Effector CD4-positive, alpha-beta T cell (primary cell): ENCODE measurements around the gene ZNF608.

Experiments used
- DNase-seq: peaks from one replicate; pipeline ENCODE4 v3.0.0-alpha.2; 2020

The ZNF608 gene

DNA sequence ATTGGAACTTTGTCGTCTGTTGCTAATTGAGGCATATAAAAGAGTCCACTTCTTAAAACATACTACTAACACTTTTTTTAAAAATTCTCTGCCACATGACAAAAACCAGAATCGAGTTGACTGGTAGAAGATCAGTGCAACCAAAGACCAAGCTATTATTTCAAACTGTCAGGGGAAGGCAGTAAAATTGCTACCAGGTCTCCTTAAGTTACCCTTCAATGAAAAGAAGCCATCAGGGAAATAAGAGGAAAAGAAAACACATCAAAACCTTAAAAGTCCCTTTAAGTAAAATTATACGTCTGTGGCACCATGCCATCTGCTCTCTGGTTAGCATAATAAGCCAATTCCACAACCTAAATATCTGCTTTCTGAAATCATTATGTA, 9.6 kb downstream of the ZNF608 start:
- no peak for DNase-seq

DNA sequence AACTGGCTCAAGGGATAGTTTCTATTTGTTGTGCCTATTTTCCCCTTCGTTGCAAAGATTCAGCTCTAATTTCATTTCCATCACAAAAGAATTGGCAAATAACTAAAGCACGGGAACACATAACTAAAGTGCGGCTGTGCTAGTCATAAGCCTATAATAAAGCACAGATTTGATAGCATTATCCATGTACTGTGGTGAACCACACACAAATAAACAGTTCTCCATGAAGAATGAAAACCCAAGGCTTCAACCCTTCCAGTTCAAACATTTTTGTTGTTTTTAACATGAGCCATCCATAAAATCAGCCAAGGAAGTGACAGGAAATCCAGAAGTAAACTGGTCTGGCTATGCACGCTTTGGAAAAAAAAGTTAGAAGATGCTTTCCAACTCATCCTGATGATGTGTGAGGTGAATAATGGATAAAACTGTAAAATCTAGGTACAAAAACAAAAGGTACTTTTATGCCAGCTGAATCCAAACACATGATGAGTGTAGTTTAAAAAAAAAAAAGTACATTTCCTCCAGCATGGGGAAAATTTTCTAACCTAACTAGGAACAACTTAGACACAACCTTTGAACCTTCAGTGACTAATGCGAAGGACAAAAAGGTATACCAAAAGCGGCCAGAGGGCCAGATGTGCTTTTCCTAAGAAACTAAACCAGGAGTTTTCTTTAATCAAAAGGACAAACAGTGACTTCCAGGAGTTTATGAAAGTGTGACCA, 10.2 kb downstream of the ZNF608 start:
- DNase-seq: no peak

DNA sequence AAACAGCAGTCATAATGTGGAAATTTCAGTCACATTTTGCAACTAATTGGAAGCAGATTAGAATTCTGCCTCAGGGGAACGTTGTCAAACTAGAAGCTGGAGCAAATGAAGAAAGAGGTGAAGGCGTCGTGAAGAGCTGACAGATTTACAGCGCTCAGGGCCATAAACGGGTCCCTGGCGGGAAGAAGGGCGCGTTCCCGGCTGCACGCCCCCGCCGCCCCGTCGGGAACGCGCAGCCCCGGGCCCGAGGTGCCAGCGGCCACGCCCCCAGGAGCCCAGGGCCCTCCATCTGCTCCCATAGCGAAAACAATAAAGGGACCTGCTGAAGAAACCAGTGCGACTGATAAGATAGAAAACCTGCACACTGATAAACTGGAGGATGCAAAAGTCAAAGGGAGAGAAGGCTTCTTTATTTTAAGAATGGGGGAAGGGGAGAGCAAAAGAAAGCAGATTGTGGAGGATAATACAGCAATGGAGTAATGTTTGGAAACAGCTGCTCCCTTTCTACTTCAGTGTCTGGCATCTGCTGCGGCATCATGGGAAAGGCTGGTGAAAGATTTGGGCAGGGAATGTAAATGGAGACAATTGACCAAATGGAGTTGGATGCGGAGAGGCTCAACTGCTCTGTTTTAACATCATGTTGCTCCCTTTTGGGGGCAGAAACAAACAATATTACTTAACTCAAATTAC, 11.1 kb downstream of the ZNF608 start:
- DNase-seq: no peak

DNA sequence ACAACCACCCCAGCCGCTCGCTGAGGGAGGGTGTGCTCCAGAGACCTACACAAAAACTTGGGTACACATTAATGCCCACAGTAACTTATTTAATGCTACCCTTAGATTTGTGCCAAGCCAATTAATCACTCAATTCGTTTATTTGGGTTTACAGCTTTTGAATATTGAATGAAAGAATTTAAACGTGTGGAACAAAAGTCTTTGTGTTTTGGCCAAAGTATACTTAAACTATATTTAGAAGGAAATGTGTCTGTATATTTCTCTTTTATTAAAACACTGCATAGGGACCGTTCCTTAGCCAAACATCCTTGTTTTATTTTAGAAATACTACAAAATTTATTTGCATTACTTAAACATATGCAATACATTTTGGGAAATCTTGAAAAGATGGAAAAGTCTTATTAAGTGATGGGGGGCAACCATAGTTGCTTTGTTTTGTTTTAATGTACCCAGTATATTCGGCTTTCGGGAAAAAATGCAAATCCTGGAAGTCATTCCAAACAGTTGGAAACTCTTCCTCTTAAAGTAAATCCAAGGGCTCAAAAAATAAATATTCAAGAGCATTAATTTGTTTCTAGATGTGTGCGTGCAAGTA, 11.8 kb downstream of the ZNF608 start:
- no peak for DNase-seq

DNA sequence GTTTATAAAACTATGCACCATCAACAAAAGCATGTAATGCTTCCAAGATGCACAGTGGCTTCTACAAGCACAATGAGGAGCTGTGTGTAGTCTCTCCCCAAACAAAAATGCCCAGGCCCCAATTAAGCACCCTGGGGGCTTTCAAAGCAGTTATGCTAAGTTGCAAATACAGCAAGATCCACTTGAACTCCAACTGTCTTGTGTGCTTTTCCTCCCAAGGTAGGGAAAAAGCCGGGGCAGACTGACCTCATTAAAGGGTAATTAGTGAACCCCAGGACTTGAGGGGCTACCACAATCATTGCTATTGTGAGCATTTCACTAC, 13.1 kb downstream of the ZNF608 start:
- DNase-seq: no peak

DNA sequence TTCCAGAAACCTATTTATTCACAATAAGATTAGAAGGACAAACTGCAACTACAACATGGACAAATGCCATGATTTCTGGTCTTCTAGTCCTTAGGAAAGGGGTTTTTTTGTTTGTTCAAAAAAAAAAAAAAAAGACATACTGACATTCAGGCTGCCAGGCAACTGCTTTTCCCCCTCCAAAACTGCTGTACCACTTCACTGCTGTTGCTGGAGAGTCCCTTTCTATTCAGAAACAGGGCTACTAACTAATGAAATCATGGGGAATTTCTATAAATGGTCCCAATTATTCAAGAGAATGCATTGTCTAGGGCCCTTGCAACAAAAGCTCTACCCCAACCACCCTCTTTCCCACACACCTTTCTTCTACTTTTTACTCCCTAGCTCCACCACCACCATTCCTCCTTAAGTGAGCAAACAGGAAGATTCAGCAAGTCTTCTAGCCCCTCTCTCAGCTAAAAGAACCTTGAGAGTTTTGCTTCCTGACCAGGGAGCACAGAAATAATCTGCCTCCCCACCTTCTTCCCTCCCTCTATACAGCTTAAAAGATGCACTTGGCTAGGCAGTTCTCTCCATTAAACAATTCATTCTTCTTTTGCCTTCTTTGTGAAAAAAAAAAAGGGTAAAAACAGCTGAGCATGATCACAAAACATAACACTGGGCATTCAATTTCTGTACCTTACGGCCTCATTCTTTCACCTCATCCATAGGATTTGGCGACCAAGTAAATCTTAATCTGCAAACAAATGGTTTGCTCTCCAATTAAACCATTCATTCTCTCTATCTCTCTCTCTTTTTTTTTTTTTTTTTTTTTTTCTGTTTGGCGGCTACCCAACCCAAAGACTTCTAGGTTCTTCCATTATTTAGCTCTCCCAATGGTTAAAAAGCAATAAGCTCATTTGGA, 13.8 kb downstream of the ZNF608 start:
- DNase-seq: no peak

DNA sequence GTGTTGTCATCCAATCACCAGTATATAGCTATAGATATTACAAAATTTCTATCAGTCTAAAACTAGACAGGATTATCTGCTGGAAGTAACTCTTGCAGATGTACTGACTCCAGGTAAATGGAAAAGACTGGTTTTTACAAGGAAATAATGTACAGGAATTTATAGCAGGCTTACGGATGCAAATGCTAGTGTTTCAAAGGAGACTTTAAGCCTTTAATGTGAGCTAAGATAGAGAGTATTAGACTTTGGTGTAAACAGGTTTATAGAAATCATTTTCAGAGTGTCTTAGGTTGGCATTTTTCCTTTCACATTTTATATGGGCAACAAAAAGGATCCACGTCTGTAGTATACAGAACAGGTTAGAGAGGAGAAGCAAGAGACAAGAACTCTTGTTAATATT, 16.1 kb downstream of the ZNF608 start:
- DNase-seq: no peak

DNA sequence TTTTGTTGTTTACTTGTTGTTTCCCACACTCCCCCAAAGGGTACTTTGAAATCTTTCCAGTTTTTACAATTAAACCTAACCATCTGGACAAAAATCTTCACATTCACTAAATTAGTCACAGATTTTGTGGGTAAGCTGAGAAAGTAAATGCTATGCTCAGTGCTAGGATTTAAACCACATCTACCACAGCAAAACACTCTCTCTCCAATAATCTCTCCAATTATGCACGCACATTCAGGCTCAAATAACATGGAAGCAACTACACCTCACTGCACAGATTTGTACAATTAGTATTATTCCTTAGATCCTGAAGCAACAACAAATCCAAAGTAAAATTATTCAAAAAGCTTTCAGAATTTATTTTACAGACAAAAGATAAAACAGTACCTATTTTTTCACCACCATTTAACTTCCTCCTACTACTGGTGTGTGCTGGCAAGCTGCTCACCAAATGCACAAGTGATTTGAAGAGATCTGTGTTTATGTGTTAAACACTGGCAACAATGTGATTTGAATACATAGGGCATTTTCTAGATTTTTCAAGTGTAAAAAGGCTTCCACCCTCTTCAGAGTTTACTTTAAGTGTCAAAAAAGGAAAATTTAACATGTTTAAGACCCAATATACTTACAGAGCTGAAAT, 16.6 kb downstream of the ZNF608 start:
- DNase-seq: no peak

DNA sequence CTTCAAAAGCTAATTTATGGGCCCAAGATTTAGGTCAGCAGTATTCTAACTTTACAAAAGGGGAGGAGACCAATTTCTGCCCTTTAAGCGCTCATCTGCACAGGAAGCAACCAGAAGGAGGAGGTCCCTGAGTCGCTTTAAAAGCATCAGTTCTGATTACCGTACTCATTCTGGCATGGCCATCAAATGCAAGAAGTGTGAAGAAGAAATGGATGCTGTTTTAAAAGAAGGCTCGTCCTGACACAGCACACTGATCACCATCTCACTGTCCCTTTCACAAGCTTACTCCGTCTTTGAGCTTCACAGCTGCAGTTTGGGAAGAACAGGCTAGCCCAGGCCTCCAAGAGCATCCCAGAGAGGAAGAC, 17.5 kb downstream of the ZNF608 start:
- DNase-seq: no peak

DNA sequence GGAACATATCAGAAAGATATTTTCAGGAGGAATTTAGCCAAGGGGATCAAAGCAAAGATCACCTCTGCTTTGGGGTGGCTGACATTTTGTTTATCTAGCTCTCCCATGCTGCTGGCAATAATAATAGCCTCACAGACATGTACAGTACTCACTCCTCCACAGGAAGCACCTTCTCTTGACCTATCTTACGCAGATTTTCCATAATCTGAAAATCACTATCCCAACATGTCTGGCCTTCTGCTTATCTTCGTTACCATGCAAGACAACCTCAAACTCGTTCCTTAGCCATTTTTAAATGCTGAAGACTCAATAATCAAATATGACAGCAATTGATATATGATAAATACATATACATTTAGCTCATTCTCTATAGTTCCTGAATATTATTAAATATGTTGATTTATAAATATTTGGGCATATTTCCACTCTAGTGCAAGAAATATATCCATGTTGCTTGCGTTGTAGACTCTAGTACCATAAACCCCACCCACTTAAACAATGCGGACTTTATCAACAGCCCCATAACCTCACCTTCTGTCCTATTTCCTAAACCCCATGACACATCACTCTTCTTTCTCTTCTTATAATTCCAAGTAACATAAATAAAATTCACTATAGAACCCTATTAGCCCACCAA, 18.0 kb downstream of the ZNF608 start:
- DNase-seq: no peak

DNA sequence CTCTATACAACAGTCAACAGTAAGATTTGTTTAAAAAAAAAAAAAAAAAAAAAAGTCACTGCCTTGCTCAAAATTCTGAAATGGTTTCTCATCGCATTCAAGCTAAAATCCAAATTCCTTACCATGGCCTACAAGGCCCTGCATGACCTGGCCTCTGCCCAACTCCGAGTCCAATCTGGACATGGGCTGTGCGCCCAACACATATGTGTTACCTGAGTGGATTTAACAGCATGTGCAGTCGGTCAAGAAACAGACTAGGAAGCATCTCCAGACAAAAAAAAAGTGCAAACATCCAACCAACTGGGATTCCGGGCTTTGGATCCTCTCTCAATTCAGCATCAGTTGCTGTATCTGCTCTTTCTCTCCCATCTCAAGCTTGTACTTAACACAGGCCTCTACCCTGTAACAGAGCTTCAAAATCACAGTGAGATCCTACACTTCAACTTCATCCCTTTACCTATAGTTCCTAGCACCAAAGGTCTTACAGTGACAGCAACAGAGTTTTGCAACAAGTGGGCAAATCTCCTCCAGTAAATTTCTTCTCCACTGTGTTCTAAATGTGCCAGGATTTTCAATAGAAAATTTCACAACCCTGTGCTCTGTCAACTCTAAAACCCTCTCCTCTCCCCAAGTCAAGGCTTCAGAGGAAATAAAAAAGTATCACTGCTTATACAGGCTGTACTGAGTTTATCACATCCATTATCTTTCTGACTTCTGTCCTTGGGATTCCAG, 19.6 kb downstream of the ZNF608 start:
- no peak for DNase-seq

DNA sequence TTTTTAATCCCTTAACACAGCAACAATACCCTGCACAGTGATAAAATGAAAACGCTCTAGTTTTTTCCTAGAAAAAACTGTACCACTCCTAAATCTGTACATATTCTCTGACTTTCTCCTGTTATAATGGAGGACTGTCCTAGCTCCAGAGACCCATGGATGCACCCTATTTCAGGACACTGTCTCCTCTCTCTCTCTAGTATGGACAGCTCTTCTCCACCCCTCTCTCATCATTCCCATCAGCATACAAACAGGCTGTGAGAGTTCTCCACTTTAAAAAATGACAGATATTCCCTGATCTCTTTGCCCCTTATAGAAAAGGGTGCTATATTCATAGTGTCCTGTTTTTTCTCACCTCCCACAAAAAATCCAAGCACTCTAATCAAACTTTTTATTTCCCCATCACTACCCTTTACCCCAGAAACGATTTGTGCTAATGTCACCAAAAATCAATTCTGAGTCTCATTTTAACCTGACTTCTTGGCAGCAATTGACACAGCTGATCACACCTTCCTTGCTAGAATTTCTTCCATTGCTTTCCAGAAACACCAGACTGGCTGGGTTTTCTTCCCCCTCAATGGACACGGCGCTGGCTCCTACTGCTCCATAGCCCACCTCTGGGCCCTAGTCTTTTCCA, 20.7 kb downstream of the ZNF608 start:
- no peak for DNase-seq

DNA sequence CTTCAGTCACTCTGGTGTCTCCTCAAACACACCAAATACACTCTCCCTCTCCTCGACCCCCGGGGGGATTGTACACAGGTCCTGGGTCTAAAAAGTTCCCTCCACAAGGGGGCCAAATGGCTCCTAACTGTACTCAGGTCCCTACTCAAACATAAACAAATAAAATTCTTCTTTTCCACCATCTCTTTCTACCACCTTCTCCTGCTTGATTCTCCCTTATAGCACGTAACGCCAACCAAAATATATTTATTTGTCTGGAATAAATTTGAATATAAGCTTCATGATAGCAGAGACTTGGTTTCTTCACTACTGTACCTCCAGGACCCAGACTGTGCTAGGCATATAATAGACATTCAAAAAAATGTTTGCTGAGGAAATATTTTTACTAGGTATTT, 21.4 kb downstream of the ZNF608 start:
- DNase-seq: no peak

DNA sequence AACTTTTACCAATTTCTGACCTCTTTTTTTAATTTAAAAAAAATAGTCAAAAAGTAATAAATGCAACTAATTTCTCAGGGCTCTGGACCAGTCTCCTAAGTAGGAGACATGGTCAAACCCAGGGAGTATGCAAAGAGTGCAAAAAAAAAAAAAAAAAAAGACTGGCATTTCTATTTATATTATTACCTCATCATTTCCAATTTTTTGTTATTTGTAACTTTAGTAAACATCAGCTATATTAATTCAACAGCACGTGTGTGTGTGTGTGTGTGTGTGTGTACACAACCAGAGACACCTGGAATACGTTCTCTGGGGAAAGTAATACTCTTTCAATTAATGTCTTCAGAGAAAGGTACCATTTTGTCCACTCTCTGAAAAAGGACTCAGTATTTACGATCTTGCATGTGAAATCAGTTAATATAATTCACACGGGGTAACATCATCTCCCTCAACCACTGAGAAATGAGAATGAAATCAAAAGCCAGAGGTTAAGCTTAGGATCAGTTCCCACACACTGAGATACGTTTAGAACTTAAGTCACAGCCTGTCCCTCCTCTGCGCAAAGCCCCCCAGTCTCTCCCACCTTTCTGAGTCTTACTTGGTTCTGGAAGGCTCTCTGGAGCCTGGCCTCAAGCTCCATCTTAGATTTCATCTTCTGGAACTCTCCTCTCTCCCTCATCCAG, 21.9 kb downstream of the ZNF608 start:
- DNase-seq: no peak

DNA sequence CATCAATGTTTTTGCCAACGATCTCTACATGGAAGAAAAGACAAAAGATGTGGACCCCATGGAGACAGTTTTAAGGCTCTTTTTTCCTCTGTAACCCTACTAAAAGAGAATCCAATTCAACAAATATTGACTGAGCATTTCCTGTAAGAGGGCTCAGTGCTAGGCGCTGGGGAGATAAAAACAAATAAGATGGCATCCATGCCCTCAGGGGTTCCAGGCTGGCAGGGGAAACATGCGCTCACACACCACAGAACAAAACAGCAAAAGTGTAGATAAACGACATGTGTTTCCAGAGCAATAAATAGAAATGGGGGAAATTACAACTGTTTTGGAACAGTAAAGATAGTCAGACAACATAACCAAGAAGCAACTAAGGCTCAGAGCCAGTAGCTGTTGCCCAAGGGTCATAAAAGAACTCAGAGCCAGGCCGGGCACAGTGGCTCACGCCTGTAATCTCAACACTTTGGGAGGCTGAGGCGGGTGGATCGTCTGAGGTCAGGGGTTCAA, 25.2 kb downstream of the ZNF608 start:
- no peak for DNase-seq

DNA sequence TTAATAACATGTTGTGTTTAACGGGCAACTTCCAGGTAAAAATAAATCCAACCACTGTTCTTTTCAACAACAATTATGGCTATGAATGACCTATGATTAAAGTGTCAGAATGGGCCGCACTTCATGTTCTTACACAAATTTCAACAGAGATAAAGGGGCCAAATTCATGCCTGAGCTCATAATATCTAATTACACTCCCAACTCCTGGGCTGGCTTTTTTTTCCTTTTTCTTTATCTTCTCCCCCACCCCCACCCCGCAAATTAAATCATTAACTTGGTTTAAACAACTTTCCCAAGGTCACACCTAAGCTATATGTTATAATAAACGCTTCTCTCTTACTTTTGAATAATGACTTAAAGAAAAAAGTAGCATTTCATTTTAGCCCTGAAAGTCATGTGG, 25.8 kb downstream of the ZNF608 start:
- DNase-seq: no peak

DNA sequence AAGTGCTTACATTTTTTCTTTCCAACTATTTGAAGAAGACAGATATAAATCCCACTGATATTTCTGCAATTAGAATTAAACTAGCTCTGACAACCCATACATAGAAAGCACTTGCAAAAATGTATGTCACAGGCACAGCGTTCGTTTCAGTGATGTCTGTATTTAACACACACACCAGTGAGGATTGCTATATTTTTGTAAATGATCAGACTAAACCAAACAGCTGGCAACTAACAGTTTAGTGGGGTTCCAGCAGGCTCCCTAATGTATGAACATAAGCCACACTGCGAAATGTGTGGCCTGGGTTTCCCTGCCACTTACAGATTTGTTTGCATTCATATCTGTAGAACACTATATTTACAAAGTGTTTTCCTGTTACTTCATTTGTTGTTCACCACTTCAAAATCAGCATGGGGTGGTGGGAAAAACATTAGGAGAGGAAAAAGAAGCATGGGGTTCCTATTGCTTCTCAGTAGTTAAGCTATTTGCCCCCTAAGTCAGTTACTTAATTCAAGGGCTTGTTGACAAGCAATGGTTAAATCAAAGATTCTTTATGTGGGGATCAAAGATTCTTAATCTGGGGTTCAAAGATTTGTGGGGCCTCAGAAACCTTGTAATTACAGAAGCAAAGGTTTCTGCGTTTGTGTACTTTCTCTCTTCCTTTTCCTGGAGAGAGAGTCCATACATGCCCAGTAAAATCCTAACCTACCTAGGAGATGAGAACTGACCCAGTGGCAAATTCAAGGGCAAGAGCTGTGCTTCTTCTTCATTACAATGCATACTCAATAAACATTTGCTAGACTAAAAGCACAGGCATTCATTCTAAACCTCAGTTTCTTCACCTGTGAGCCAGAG, 27.1 kb downstream of the ZNF608 start:
- no peak for DNase-seq

DNA sequence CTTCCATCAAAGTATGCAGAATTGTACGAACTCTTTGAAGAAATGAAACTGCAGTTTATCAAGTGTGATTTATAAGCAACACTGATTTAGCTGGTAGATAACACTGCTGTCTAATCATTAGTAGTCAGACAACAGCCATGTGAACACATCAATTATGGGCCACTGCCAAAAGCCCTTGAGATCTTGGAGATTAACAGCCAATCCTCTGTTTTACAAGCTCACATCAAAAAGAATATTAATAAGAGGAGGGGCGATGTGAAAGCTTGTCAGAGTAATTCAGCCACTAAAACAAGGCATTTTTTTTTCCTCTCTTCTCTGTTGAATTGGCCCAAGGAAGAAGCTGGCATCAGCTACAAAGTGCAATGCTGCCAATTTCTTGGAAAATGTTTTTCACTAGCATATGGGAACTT, 28.1 kb downstream of the ZNF608 start:
- no peak for DNase-seq

DNA sequence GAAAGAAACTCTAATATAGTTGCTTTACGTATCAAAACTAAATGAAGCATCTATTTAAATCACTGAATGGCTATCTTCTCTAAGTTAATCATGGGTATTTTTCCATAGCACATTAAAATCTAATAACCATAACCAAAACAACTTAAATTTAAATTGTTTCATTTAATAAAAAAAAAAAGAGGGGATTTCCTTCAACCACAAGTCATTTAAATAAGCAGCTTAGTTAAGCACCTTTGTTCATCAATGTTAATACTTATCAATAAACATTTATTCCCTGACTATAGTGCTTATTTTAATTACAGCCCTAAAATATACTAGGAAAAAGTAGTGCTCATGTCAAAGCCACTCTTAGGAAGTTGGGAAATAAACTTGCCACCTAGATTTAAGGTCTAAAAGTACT, 30.3 kb downstream of the ZNF608 start:
- DNase-seq: no peak

DNA sequence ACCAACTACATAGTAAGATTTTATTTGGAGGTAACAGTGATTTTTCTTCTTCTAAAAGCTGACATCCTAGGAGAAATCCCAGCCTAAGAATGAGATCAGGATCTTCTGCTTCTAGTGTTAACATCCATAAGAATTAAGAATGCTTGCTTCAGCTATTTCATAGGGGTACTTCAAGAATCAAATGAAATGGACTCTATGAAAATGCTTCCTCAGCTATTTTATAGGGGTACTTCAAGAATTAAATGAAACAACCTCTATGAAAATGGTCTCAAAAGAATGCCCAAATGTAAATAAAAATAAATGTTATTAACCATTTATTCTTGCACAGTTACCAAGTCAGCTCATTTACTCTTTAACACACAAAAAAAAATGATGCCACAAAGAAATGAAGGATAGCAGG, 31.5 kb downstream of the ZNF608 start:
- no peak for DNase-seq
